RWPE2 (cell line): ENCODE data around the gene CASTOR1.
A peak's percentile ranks its signal among the peaks of the same experiment; 100 is the strongest.

Source experiments
- ATAC-seq: fragments of 200-7000 bp; cut with Tn5 transposase; 3 replicates; pipeline ENCODE4 v1.9.1; 2021; ENCODE audit warnings: low read depth
- DNase-seq: peaks from one replicate; pipeline ENCODE4 v3.0.0-alpha.2; 2020; ENCODE audit warnings: low spot score
- H3K27ac ChIP-seq: fragments of 450-650 bp; 2 replicates; pipeline ENCODE4 v1.5.1; 2017; ENCODE audit warnings: mild to moderate bottlenecking; ENCODE audit not compliant: poor library complexity, severe bottlenecking
- H3K27me3 ChIP-seq: fragments of 250-450 bp; sonication (Bioruptor Pico); 2 replicates; pipeline ENCODE4 v1.5.1; 2021; ENCODE audit warnings: mild to moderate bottlenecking, moderate library complexity; ENCODE audit not compliant: insufficient read depth, poor library complexity, severe bottlenecking
- H3K36me3 ChIP-seq: fragments of 250-450 bp; sonication (Bioruptor Pico); 2 replicates; pipeline ENCODE4 v1.5.1; 2020; ENCODE audit warnings: low read depth, mild to moderate bottlenecking, moderate library complexity
- H3K4me1 ChIP-seq: fragments of 250-450 bp; sonication (Bioruptor Pico); 2 replicates; pipeline ENCODE4 v1.5.1; 2021; ENCODE audit warnings: mild to moderate bottlenecking, moderate library complexity; ENCODE audit not compliant: insufficient read depth, poor library complexity, severe bottlenecking
- H3K4me3 ChIP-seq: fragments of 250-450 bp; sonication (Bioruptor Pico); 2 replicates; pipeline ENCODE4 v1.5.1; 2021; ENCODE audit warnings: mild to moderate bottlenecking, moderate library complexity; ENCODE audit not compliant: severe bottlenecking
- H3K9me3 ChIP-seq: fragments of 250-450 bp; sonication (Bioruptor Pico); 2 replicates; pipeline ENCODE4 v1.5.1; 2021; ENCODE audit warnings: mild to moderate bottlenecking, moderate library complexity; ENCODE audit not compliant: severe bottlenecking
- TF ChIP-seq, protein P1 (sequence below): fragments of 450-650 bp; IDR thresholded peaks from one replicate; pipeline ENCODE4 v1.5.1; 2017; ENCODE audit warnings: mild to moderate bottlenecking, moderate library complexity; ENCODE audit not compliant: poor library complexity, severe bottlenecking

CASTOR1 gene

DNA sequence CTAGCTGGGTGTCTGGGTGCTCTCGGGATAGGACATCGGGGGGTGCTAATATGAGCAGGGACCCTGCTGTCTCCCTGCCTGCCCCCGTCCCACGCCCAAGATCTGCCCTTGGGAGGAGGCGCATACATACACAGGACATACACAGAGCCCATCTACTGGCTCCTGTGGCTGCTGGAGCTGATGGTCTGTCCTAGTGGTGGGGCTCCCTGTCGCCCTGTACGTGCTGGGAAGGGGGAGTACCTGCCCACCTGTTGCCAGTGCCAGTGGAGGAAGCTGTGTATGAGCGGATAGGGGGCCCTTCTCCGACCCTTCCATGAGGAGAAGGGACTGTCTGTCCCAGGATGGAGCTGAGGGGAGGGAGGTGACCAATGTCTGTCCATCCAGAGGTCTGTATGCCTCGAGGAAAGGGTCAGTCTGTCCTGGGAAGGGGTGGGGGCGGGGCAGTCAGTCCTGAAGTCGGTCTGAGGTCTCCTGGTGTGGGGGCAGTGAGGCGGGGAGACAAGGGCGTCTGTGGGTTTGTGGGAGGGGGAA, 36.5 kb upstream of the CASTOR1 start:
- Histone ChIP-seq H3K4me1 (peaks cover 21% of the 10 kb centered on the region), H3K36me3 (no peaks in the 10 kb centered on the region), H3K4me3 (peak overlapping the region; percentile 98), H3K9me3 (no peaks in the 10 kb centered on the region), H3K27me3 (no peaks in the 10 kb centered on the region), H3K27ac (peak overlapping the region; percentile 53)
- TF ChIP-seq, protein P1, sequence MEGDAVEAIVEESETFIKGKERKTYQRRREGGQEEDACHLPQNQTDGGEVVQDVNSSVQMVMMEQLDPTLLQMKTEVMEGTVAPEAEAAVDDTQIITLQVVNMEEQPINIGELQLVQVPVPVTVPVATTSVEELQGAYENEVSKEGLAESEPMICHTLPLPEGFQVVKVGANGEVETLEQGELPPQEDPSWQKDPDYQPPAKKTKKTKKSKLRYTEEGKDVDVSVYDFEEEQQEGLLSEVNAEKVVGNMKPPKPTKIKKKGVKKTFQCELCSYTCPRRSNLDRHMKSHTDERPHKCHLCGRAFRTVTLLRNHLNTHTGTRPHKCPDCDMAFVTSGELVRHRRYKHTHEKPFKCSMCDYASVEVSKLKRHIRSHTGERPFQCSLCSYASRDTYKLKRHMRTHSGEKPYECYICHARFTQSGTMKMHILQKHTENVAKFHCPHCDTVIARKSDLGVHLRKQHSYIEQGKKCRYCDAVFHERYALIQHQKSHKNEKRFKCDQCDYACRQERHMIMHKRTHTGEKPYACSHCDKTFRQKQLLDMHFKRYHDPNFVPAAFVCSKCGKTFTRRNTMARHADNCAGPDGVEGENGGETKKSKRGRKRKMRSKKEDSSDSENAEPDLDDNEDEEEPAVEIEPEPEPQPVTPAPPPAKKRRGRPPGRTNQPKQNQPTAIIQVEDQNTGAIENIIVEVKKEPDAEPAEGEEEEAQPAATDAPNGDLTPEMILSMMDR = no peak
- ATAC-seq (no peak), DNase-seq (no peak)

DNA sequence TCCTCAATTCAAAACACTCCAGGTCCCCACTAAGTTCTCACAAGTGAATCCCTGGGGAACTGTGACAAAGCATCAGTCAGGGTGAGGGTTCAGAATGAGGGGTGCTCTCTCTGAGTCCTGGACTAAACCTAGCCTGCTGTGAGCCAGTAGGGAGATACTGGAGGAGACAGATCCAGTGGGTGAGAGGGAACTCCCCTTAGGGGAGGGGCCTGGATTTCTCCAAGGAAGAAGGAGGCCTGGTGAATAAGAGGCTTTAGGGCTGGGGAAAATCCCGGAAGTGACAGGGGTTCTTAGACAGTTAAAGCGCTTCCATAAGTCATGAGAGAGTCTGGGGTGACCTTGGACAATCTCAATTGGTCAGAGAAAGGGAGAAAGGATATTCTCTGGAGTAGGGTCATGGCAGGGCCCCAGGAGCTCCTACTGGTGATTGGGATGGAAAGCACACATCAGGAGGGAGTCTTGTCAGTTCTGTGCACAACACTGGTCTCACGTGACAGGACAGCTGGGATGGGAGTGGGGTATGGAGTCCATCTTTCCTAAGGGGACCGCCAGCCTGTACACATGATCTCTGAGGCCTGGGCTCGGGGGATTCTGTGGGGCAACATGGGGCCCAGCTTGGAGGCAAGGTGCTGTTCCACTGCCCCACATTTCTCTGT, 35.9 kb upstream of the CASTOR1 start:
- Histone ChIP-seq H3K27me3 (no peaks in the 10 kb centered on the region), H3K4me1 (peaks cover 21% of the 10 kb centered on the region), H3K27ac (peak overlapping the region; percentile 53), H3K36me3 (no peaks in the 10 kb centered on the region), H3K9me3 (no peaks in the 10 kb centered on the region), H3K4me3 (peak overlapping the region; percentile 98)
- TF ChIP-seq, protein P1 = no peak
- peak; percentile 72 for ATAC-seq
- no peak for DNase-seq

DNA sequence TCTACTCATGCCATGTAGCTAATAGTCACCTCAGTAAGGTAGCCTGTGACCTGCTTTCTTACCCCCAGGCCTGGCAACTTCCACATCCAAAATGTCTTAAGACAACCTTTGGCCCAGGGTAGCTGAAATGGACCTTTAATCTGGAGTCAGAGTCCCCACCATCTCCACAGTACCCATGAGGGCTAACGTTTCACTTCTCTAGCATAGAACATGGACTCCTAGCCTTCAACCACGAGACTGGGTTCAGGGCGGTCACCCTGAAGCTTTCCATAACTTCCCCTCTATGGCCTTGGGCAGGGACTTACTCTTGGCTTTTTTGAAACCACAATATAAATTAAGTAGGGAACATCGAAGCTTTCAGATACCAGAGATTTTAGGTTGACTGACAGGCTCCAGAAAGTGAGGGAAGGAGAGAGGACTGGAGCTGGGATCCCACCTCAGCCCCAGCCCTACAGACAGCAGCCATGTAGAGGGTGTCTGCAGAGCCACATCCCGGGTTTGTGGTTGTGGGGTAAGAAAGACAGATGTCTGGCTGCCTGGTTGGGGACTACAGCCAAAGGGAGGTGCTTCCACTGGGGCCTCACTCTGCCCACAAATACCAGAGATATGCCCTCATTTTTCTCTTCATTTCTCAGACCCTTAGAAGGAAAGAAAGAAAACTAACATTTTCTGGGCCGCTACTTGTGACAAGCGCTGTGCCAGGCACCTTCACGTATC, 34.9 kb upstream of the CASTOR1 start:
- H3K4me3 ChIP-seq = no peak overlapping the region
- TF ChIP-seq, protein P1 = no peak
- ATAC-seq (no peak), DNase-seq (no peak)
- peaks cover 21% of the 10 kb centered on the region for H3K4me1 ChIP-seq
- no peaks in the 10 kb centered on the region for H3K27me3 ChIP-seq
- H3K36me3 ChIP-seq = peaks cover 3% of the 10 kb centered on the region
- H3K27ac ChIP-seq = peak overlapping the region; percentile 53
- no peaks in the 10 kb centered on the region for H3K9me3 ChIP-seq

DNA sequence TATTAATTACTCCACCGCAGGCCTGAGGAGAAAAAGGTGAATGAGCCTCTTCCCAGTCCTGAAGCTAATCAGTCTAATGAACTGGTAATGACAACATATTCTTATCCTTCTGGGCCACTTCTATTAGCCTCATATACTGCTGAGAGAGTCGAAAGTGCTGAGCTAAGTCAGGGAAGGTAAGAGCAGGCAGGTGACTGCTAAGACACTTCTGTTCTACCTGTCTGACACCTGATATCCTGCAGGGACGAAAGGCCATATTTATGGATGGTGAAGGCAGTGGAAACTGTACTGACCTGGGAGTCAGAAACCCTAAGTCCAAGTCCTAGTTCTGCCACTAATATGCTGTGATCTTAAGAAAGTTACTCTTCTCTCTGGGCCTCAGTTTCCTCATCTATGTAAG, 33.9 kb upstream of the CASTOR1 start:
- peaks cover 21% of the 10 kb centered on the region for H3K4me1 ChIP-seq
- ATAC-seq (no peak), DNase-seq (no peak)
- TF ChIP-seq, protein P1 = no peak
- H3K4me3 ChIP-seq = no peak overlapping the region
- no peaks in the 10 kb centered on the region for H3K27me3 ChIP-seq
- peaks cover 4% of the 10 kb centered on the region for H3K36me3 ChIP-seq
- no peak overlapping the region for H3K27ac ChIP-seq
- H3K9me3 ChIP-seq = no peaks in the 10 kb centered on the region
